CD4-positive, alpha-beta T cell treated with Interleukin-6 at 100 ng/mL for 8 hours (primary cell): ENCODE results near the gene PHAF1.

Source experiments
- DNase-seq: peaks from one replicate; pipeline ENCODE4 v3.0.0-alpha.2; 2020; ENCODE audit warnings: mixed read lengths, low spot score

PHAF1 gene

DNA sequence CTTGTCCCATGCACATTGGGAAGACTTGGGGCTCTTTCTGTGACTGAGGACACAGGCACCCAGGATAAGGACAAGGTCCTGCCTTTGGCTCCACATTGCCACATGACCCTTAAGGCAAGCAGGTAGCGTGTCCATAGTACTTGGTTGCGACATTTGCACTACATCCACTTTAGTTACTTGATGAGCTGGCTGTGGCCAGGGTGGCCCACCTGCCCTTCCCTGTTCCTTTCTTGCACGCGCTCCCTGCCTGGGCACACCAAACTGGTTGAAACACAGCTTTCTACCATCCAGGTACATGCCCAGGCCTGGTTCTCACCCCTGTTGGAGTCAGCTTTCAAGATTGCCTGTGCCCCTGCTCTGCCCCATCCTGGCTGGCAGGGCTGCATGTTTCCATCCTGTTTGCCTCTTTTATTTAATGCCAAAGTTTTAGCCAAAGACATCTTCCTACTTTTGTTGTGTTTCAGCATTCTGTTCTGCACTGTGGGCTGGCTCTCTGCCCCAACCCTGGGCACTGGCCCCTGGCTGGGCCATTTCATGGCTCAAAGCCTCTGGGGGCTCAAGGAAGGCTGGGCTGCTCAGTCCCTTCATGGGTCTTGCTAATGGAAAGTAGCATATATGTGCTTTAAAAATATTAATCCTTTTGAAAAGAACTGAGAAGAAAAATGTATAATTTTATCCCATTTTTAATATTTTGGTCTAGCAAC lies 37.8 kb downstream of the PHAF1 start:
- no peak for DNase-seq

DNA sequence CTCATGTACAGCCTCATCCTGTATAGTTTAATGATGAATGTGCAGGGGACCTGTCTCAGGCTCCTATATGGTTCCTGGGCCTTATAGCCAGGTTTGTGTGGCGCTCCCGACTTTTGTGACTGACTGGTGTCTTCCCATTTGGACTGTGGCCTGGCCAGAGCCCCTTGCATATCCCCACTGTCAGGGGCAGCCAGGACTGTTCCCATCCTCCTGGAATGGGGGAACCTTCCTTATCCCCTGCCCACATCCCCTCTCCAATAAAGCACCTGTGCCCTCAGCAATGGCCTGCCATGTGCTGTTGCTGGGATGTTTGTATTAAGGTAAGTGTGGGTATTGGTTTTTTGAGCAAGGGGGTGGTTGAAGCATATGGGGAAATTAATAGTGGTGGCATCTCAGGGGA lies 38.5 kb downstream of the PHAF1 start:
- no peak for DNase-seq

DNA sequence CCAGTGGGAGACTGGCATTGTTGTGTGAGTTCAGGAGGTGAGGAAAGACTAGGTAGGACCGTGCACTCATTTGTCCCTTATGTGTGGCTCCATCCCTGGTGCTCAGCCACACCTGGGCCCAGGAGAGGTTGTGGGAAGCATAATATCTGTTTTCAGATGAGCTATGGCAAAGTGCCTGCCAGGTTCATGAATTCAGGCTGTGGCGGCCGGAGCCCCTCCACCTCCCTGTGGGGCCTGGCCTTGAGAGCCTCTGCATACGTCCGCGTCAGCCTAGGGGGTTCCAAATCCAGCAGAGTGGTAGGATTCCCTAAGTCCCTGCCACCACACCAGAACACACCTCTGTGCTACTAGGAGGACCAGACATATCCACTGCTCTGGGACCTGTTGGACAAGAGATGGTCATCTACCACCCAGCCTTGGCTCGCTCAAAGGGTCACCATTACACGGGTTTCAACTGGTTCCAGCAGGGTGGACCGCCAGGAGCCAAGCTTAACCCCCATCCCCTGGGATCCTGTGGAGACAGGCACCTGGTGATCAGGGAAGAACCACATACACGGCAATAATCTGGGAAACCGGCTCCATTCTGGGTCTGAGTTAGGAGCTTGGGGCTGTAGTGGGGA lies 39.0 kb downstream of the PHAF1 start:
- DNase-seq, result no peak

DNA sequence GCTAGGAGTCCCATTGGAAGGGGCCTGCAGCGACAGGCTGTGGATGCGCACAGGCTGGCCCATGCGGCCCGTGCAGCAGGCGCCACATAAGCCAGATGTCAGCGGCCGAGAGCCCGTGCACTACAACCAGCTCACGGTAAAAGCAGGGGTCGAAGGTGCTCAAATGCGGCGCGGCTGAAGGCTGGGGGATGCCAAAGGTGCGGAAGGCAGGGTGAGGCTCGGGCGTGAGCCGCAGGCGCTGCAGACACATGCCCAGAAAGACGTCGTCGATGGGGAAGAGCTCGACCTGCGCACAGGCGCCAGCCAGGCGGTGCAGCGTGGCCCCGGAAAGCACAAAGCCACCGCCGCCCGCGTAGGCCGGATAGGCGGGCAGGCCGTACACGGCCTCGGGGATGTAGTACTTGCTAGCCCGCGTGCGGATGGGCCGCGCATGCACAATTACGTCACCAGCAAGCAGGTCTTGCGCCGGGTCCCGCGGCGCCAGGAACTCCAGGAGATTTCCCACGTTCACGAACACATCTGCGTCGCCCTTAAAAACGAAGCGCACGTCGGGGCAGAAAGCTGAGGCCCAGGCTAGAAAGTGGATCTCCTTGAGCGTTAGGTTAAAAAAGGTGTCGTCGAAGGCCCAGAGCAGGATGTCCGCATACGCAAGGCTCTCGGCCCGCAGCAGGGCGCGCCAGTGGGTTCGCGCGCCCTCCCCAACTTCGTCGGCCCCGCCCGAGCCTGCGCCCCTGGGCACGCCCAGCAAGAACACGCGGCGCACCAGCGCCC lies 39.7 kb downstream of the PHAF1 start:
- no peak for DNase-seq

DNA sequence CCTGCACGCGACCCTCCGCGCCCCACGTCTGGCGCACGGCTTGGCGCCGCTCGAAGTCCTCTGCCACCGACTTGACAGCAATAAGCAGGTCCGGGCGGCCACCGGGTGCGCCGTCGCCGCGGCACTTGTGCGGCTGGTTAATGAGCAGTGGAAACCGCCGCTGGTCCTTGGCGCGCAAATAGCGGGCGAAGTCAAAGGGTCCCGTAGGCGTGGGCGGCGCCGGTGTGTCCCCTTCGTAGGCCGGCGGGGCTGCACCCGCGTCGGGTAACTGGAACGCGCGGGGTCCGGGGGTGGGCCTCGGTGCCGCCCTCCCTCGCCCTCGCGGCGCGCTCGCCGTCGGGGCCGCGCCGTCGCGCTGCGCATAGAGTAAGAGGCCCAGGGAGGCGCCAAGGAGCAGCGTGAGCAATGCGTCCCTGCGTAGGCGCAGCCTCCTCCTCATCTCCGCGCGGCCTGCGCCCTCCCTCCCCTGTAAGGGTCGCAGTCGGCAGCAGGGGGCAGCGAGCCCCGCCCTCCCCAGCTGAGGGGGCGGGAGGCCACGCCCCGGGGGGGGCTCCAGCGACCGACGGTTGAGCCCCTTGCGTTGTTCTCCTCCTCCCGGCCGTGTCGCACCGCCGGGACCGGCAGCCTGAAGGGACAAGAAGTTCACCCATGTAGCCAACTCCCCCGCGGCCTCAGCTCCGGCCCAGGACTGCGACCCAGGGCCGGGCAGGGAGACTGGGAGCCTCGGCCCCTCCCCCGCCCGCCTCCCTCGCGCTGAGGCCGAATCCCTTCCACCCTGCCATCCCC lies 40.5 kb downstream of the PHAF1 start:
- no peak for DNase-seq

DNA sequence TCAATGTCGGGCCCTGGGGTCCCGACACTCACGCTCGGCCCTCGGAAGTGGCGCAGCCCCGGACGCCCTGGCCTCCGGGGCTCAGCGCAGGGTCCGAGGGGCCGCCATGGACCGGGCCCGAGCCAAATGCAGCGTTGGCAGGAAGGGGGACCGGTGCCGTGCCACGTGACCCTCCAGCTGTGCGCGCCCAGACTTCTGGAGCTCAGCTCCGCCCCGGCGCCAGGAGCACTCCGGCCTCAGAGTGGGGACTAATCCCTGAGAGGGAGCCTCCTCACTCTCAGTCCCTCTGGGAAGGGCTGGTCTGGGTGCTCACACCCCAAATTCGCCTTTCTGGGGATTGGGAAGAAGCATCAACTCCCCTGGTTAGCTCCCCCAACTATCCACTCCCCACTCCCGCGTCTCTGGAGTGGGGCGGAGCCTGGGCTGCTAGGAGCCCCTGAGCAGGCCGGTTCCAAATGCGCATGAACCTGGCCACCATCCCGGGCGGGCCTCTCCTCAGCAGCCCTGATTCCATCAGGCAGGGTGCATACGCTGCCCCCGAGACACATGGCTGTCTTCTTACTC lies 41.2 kb downstream of the PHAF1 start, which contains the start of gene B3GNT9:
B3GNT9 (minus strand) TSS at position 166 of the 564 bp plus-strand sequence. CDS start 513 bp downstream, outside the sequence.
- DNase-seq, result no peak

DNA sequence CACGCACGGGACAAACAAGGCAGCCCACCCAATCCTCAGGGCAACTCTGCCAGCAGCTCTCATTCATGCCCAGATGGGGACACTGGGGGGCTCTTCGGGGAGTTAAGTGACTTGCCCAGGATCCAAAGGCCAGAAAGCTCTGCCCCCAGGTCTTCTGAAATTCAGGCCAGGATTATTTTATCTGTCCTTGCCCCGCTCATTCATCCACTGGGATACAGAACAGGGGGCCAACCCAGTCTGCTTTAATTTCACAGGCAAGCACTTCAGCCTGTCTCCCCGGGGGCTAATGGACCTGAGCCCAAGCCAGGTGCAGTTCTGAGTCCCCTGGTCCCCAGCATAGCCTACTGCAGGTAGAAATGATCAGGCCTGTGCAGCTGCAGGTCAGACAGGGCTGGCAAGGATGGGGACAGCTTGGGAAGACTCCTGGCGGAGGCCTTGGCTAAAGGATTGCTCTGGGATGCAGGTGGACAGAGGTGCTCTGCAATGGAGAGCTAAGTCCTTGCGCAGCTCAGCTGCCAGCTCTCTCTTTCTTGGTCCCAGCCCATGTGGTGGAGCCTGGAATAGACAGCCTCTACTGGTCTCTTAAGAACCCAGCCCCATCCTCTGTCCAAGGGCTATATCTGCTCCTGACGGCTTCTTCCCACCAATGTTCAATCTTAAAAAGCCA lies 41.8 kb downstream of the PHAF1 start:
- no peak for DNase-seq

DNA sequence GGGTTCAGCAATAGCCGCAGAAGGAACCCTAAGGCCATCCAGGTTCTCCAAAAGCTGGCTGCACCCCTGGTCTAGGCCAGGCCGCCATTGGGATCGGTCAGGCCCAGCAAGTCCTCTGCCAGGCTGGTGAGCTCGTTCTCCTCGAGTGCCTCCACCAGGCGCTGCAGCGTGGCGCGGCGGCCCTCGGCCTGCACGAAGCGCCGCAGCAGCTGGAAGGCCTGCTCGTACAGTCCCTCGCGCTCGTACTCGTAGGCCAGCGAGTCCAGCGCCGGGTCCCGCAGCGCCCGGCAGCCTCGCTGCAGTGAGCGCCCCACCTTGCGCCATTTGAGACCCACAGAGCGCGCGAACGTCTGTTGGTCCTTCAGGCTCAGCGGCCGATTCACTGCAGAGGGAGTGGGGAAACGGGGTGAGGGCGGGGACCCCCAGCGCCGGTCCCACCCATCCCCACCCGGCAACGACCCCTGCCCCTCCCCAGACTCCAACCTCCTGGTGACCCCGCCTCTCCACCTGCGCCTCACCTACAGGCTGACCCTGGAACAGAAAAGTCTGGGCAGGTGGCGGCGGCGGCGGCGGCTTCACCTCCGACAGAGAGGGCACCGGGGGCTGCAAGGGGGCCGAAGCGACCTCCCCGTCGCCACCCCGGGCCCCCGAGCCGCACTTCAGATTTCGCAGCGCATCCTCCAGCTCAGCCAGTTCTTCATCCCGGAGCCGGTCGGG lies 45.0 kb downstream of the PHAF1 start:
- DNase-seq, result no peak

DNA sequence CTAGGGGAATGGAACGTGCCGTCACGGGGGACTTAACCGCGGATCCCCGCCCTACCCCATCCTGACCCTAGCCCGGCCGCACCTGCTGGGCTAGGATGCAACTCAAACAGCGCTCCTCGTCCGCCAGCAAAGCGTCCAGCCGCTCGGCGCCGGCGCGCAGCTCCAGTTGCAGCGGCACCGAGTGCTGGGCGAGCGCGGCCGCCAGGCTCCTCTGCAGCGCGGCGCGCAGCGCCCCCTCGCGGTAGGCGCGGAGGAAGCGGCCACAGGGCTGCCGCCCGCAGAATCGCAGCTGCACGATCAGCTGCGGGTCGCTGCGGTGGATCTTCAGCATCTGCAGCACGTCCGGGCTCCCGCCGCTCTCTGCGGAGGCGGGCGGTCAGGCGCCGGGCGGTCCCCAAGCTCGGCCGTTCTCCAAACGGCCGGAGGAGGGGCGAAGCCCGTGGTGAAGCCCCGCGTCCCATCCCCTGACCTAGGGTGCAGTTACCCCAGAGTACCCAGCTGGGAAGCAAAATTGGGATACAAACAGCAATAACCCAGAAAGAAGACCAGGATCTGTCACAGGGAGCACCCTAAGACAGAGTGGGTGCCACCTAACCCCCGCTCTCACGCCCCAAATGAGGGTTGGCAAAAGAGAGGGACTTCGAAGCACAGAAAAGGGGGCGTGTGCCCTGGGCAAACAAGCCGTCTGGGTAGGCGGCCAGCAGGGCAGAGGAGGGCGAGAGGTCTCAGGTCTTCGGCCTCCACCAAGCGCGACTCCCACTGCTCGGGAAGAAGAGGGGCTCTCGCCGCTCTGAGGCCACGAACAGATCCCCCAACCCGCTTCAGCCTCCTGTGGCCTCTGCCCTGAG lies 45.8 kb downstream of the PHAF1 start:
- peak; percentile 73 for DNase-seq

DNA sequence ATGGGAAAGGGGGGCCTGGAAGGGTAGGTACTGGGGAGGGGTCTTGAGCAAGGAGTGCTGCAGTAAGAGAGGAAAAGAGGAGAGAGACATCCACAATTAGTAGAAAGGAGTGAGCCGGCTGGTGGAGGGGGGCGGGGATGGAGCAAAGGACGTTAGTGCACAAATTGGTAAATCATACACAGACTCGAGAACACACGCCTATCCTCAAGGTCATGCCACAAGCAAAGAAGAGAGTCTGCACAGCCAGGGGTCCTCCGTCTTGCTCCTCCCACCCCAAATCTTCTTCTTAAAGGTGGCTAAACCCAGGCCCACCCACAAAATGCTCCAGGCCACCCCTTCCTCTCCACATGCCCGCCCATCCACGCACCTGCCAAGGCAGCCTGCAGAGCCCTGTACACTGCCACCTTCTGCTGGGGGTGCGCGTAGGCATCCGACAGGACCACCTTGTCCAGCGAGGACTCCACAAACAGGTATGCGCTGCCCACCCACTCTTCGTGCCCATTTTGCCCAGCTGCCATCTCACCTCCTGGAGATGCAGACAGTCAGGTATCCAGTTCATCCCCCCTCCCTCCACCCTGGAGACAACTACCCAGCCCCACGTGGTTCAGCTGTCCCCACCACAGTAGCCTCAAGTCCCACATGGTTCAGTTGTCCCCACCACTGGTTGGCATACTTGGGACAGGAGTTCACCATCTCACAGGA lies 46.6 kb downstream of the PHAF1 start:
- DNase-seq, result no peak

DNA sequence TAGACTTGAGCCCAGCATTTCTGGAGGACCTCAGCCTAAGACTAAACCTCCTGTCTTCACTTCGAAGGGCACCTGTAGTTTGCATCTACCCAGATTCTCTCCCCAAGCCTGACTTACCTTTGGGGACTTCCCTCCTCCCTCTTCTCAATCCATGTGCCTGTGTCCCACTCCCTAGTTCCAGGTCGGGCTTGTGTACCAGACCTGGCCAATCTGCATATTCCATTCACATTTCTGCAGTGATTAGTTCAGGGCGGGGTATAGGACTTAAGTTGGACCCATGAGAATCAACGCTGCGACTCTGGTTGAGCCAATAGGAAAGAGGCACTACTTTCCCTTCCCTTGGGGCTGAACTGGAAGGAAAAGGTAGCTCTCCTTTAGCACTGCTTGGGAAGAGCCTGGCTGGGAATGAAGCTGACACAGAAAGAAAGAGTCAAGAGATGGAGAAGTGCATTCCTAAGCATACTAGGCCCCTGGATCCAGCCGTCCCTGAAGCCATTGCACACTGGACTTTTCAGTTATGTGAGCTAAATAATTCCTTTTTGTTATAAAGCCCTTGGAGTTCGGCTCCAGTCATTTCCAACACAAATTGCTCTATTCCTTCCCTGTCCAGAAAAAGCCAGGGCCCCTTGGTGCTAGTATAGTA lies 47.5 kb downstream of the PHAF1 start:
- no peak for DNase-seq

DNA sequence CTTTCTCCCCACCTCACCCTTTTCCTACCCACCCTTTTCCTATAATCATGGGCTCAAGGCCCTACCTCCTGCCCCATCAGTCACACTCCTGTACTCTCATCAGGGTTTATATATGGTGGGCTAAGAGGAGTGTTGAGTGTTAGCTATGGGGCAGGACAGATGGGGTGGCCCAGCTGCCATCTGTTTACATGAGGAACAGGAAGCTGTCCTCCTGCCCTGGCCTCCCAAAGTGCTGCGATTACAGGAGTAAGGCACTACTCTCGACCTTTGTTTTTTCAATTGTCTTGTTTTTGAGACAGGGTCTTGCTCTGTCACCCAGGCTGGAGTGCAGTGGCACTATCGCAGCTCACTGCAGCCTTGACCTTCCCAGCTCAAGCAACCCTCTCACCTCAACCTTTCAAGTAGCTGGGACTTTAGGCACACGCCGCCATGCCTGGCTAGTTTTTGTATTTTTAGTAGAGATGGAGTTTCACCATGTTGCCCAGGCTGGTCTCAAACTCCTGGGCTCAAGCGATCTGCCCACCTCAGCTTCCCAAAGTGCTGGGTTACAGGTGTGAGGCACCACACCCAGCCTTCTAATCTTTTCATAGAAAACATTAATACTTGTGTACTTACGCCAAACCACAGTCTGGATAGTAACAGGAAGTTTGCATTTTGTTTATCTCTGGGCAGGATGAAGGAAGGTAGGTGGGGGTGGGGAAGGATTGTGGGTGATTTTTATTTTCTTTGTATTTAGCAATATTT lies 48.3 kb downstream of the PHAF1 start:
- DNase-seq, result peak; percentile 38

DNA sequence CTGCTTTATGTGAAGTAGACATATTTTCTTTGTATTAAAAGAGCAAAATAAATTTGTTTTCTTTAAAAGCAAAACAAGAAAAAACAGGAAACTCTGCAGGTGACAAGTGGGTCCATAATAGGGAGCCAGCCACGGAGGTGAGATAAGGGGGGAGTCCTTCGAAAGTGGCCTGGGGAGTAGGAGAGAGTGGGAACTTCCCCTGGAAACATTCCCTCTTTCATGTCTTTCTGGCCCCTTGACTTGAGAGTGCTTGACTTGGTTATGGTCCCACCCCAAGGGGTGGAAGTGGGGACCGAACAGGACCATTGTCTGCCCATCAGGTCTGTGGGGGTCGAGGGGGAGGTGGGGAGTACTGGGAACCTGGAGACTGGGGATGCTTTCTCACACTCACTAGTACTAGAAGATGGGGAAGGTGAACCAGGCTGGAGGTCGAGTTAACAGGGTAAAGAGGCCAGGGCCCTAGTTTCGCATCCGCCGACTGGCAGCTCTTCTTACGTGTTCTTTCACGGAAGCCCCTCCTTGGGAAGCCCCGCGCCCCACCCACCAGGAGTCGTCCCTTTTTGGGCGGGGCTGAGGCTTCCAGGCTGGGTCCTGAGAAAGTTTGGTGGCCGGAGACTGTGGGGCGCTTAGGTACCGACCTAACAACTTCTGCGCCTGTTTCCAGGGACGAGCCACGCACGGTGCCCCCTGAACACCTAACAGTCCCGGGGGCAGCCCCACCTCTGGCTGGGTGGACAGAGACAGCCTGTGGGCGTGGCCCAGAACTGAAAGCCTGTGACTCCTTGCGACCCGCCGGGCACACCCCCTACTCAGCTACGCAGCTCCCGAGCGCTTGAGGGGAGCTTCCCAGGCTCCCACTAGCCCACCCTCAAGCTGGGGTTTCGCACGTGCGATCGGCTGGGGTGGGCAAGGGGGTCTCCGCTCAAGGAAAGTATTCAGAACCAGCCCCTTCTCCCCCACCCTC lies 49.2 kb downstream of the PHAF1 start:
- peak; percentile 82 for DNase-seq

DNA sequence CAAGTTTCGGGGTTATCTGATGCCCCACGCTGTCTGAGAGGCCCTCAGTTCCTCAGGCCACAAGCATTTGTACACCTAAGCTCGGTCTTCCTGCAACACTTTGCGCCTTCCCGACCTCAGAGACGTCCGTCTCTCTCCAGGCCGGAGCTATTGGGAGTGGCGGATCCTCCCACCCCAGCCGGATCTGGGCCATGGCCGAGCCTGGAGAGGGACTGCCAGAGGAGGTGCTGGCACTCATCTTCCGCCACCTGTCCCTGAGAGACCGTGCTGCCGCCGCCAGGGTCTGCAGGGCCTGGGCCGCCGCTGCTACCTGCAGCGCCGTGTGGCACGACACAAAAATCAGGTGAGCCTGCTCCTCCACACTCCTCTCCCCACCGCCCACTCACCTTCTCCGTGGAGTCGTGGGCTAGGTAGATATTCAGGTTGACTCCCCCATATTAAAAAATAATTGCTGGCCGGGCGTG lies 51.9 kb downstream of the PHAF1 start:
- no peak for DNase-seq

DNA sequence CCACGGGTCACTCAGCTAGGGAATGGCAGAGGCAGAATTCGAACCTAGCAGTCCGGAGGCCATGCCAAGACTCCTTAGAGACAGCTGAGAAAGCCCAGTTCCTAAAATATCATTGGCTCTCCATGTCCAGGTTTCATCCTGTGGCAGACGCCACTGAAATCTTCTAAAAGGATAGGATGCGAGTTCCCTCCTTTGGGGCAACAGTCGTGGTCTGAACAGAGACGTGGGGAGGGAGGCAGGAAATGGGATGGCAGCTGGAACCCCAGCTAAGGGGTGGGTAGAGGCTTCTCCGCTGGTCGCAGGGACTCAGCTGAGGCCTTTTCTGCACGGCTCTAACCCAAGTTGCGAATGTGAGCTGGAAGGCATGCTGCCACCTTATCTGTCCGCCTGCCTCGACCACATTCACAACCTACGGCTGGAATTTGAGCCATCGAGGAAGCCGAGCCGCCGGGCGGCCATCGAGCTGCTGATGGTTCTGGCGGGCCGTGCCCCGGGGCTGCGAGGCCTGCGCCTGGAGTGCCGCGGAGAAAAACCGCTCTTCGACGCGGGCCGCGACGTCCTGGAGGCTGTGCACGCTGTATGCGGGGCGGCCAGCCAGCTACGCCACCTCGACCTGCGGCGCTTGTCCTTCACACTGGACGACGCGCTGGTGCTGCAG lies 52.9 kb downstream of the PHAF1 start:
- no peak for DNase-seq
